Measurements from ENCODE around the gene GLDN.

GLDN gene

GRCh38 chr15:51356983-51357382 is 15.5 kb downstream of the GLDN start:
- H2AFZ ChIP-seq (ENCODE audit: low read depth, low read length) = no peak overlapping the region
- H3K4me2 ChIP-seq (ENCODE audit: low read length, poor library complexity, severe bottlenecking) = no peak overlapping the region
- H3K27ac ChIP-seq (ENCODE audit: low read length, poor library complexity, severe bottlenecking) = no peak overlapping the region
- no peak overlapping the region for H4K91ac ChIP-seq (ENCODE audit: low read length)
- H4K8ac ChIP-seq (ENCODE audit: low read length) = no peak overlapping the region
- no peaks in the 10 kb centered on the region for H3K79me1 ChIP-seq (replicated peaks; ENCODE audit: low read length, poor library complexity, severe bottlenecking)
- no peaks in the 10 kb centered on the region for H3K4me1 ChIP-seq (ENCODE audit: control insufficient read depth, insufficient read depth, low read depth, low read length)
- H2BK12ac ChIP-seq (ENCODE audit: low read length in 2 of 2) = no peak overlapping the region
- no peak overlapping the region for H3K4me3 ChIP-seq (ENCODE audit: insufficient read depth in 1 of 2, low read depth in 1 of 2, low read length in 2 of 2)
- H2BK120ac ChIP-seq (ENCODE audit: low read depth, low read length) = no peak overlapping the region
- no peak overlapping the region for H2BK5ac ChIP-seq (ENCODE audit: low read depth, low read length, poor library complexity, severe bottlenecking)
- peak; percentile 11 for DNase-seq
- no peak overlapping the region for H3K18ac ChIP-seq (ENCODE audit: low read depth in 1 of 2, low read length in 2 of 2)
- no peak overlapping the region for H2AK5ac ChIP-seq (ENCODE audit: low read length, severe bottlenecking)
- peaks cover 0 to 8% of the 10 kb centered on the region in 2 experiments for H3K27me3 ChIP-seq (ENCODE audit: control insufficient read depth in 1 of 2, insufficient read depth in 1 of 2, low read length in 2 of 2)
- H3K36me3 ChIP-seq (ENCODE audit: control insufficient read depth in 1 of 2, insufficient read depth in 2 of 2, low read depth in 1 of 2, low read length in 2 of 2) = no peaks in the 10 kb centered on the region
- H3K9me3 ChIP-seq (ENCODE audit: control insufficient read depth, low read length) = no peaks in the 10 kb centered on the region
- H3K23ac ChIP-seq (ENCODE audit: low read length in 2 of 2) = no peak overlapping the region
- no peak overlapping the region for H3K9ac ChIP-seq (ENCODE audit: low read length)
- no peak overlapping the region for H2BK15ac ChIP-seq (ENCODE audit: low read depth, poor library complexity, severe bottlenecking)
- WGBS = 94% methylated on average over 6 of the region's 6 CpGs
- no peak overlapping the region for H3K14ac ChIP-seq (ENCODE audit: low read length in 2 of 2)
- no peak overlapping the region for H3K4ac ChIP-seq (ENCODE audit: low read depth in 1 of 2, low read length in 2 of 2)

DNA sequence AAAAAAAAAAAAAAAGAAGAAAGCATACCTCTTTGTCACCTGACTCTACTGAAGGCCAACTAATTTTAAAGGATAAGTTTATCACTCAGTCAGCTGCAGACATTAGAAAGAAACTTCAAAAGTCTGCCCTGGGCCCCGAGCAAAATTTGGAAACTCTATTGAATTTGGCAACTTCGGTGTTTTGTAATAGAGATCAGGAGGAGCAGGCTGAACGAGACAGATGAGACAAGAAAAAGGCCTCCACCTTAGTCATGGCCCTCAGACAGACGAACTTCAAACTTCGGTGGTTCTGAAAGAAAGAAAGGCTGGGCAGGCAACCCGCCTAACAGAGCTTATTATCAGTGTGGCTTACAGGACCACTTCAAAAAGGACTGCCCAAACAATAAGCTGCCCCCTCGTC is 18.5 kb downstream of the GLDN start:
- H3K79me1 ChIP-seq (replicated peaks; ENCODE audit: low read length, poor library complexity, severe bottlenecking) = no peaks in the 10 kb centered on the region
- H3K27ac ChIP-seq (ENCODE audit: low read length, poor library complexity, severe bottlenecking) = no peak overlapping the region
- H3K36me3 ChIP-seq (ENCODE audit: control insufficient read depth in 1 of 2, insufficient read depth in 2 of 2, low read depth in 1 of 2, low read length in 2 of 2) = no peaks in the 10 kb centered on the region
- no peak overlapping the region for H2AK5ac ChIP-seq (ENCODE audit: low read length, severe bottlenecking)
- H2BK5ac ChIP-seq (ENCODE audit: low read depth, low read length, poor library complexity, severe bottlenecking) = no peak overlapping the region
- no peaks in the 10 kb centered on the region for H3K27me3 ChIP-seq (ENCODE audit: control insufficient read depth in 1 of 2, insufficient read depth in 1 of 2, low read length in 2 of 2)
- H2BK12ac ChIP-seq (ENCODE audit: low read length in 2 of 2) = no peak overlapping the region
- no peak overlapping the region for H3K14ac ChIP-seq (ENCODE audit: low read length in 2 of 2)
- no peak overlapping the region for H2BK120ac ChIP-seq (ENCODE audit: low read depth, low read length)
- H3K18ac ChIP-seq (ENCODE audit: low read depth in 1 of 2, low read length in 2 of 2) = peak overlapping the region in 1 of 2 experiments; percentile 11
- H3K4ac ChIP-seq (ENCODE audit: low read depth in 1 of 2, low read length in 2 of 2) = no peak overlapping the region
- no peak overlapping the region for H3K4me3 ChIP-seq (ENCODE audit: insufficient read depth in 1 of 2, low read depth in 1 of 2, low read length in 2 of 2)
- H3K23ac ChIP-seq (ENCODE audit: low read length in 2 of 2) = no peak overlapping the region
- WGBS = 86% methylated on average over 7 of the region's 7 CpGs
- peak overlapping the region; percentile 46 for H4K91ac ChIP-seq (ENCODE audit: low read length)
- no peaks in the 10 kb centered on the region for H3K9me3 ChIP-seq (ENCODE audit: control insufficient read depth, low read length)
- H3K4me1 ChIP-seq (ENCODE audit: control insufficient read depth, insufficient read depth, low read depth, low read length) = no peaks in the 10 kb centered on the region
- no peak overlapping the region for H3K4me2 ChIP-seq (ENCODE audit: low read length, poor library complexity, severe bottlenecking)
- no peak overlapping the region for H3K9ac ChIP-seq (ENCODE audit: low read length)
- no peak overlapping the region for H2AFZ ChIP-seq (ENCODE audit: low read depth, low read length)
- no peak for DNase-seq
- no peak overlapping the region for H2BK15ac ChIP-seq (ENCODE audit: low read depth, poor library complexity, severe bottlenecking)
- H4K8ac ChIP-seq (ENCODE audit: low read length) = no peak overlapping the region

DNA sequence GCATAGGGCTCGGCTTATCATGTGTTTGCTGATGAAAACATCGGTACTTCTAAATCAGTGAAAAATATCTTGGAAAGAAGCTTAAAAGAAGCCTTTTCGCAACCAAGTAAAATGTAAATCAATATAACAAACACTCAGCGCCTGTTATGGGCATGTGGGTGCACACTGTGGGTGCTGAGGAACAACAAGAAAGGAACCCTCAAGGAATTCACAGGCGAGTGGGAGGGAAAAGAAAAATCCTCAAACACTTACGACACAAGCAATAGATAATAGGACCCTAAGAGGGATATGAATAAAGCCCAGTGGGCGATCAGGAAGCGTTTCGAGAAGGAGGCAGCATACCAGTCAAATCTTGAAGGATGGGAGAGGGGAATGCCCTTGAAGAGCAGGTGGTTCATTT is 21.9 kb downstream of the GLDN start:
- no peak overlapping the region for H2AFZ ChIP-seq (ENCODE audit: low read depth, low read length)
- no peak overlapping the region for H3K4ac ChIP-seq (ENCODE audit: low read depth in 1 of 2, low read length in 2 of 2)
- no peak overlapping the region for H3K27ac ChIP-seq (ENCODE audit: low read length, poor library complexity, severe bottlenecking)
- no peak overlapping the region for H2BK5ac ChIP-seq (ENCODE audit: low read depth, low read length, poor library complexity, severe bottlenecking)
- no peak overlapping the region for H3K14ac ChIP-seq (ENCODE audit: low read length in 2 of 2)
- no peaks in the 10 kb centered on the region for H3K79me1 ChIP-seq (replicated peaks; ENCODE audit: low read length, poor library complexity, severe bottlenecking)
- no peak overlapping the region for H3K4me3 ChIP-seq (ENCODE audit: insufficient read depth in 1 of 2, low read depth in 1 of 2, low read length in 2 of 2)
- 72% methylated on average over 4 of the region's 9 CpGs for WGBS
- no peak overlapping the region for H3K18ac ChIP-seq (ENCODE audit: low read depth in 1 of 2, low read length in 2 of 2)
- H3K4me2 ChIP-seq (ENCODE audit: low read length, poor library complexity, severe bottlenecking) = no peak overlapping the region
- H2AK5ac ChIP-seq (ENCODE audit: low read length, severe bottlenecking) = no peak overlapping the region
- no peak overlapping the region for H3K23ac ChIP-seq (ENCODE audit: low read length in 2 of 2)
- no peak overlapping the region for H2BK12ac ChIP-seq (ENCODE audit: low read length in 2 of 2)
- H4K91ac ChIP-seq (ENCODE audit: low read length) = no peak overlapping the region
- H3K4me1 ChIP-seq (ENCODE audit: control insufficient read depth, insufficient read depth, low read depth, low read length) = peaks cover 2% of the 10 kb centered on the region
- H2BK15ac ChIP-seq (ENCODE audit: low read depth, poor library complexity, severe bottlenecking) = no peak overlapping the region
- H2BK120ac ChIP-seq (ENCODE audit: low read depth, low read length) = no peak overlapping the region
- no peaks in the 10 kb centered on the region for H3K9me3 ChIP-seq (ENCODE audit: control insufficient read depth, low read length)
- H3K36me3 ChIP-seq (ENCODE audit: control insufficient read depth in 1 of 2, insufficient read depth in 2 of 2, low read depth in 1 of 2, low read length in 2 of 2) = no peaks in the 10 kb centered on the region
- no peak overlapping the region for H4K8ac ChIP-seq (ENCODE audit: low read length)
- H3K27me3 ChIP-seq (ENCODE audit: control insufficient read depth in 1 of 2, insufficient read depth in 1 of 2, low read length in 2 of 2) = no peaks in the 10 kb centered on the region
- no peak for DNase-seq
- H3K9ac ChIP-seq (ENCODE audit: low read length) = no peak overlapping the region

GRCh38 chr15:51365417-51365816 is 24.0 kb downstream of the GLDN start:
- H2AFZ ChIP-seq (ENCODE audit: low read depth, low read length) = no peak overlapping the region
- no peak overlapping the region for H3K9ac ChIP-seq (ENCODE audit: low read length)
- 92% methylated on average over 2 of the region's 6 CpGs for WGBS
- H3K27me3 ChIP-seq (ENCODE audit: control insufficient read depth in 1 of 2, insufficient read depth in 1 of 2, low read length in 2 of 2) = no peaks in the 10 kb centered on the region
- no peaks in the 10 kb centered on the region for H3K79me1 ChIP-seq (replicated peaks; ENCODE audit: low read length, poor library complexity, severe bottlenecking)
- peaks cover 2% of the 10 kb centered on the region for H3K4me1 ChIP-seq (ENCODE audit: control insufficient read depth, insufficient read depth, low read depth, low read length)
- H3K4me3 ChIP-seq (ENCODE audit: insufficient read depth in 1 of 2, low read depth in 1 of 2, low read length in 2 of 2) = no peak overlapping the region
- no peak overlapping the region for H3K4ac ChIP-seq (ENCODE audit: low read depth in 1 of 2, low read length in 2 of 2)
- H3K18ac ChIP-seq (ENCODE audit: low read depth in 1 of 2, low read length in 2 of 2) = no peak overlapping the region
- no peak overlapping the region for H2AK5ac ChIP-seq (ENCODE audit: low read length, severe bottlenecking)
- H2BK5ac ChIP-seq (ENCODE audit: low read depth, low read length, poor library complexity, severe bottlenecking) = no peak overlapping the region
- H3K4me2 ChIP-seq (ENCODE audit: low read length, poor library complexity, severe bottlenecking) = no peak overlapping the region
- no peak overlapping the region for H4K91ac ChIP-seq (ENCODE audit: low read length)
- H2BK15ac ChIP-seq (ENCODE audit: low read depth, poor library complexity, severe bottlenecking) = no peak overlapping the region
- H3K23ac ChIP-seq (ENCODE audit: low read length in 2 of 2) = no peak overlapping the region
- no peak overlapping the region for H2BK120ac ChIP-seq (ENCODE audit: low read depth, low read length)
- no peaks in the 10 kb centered on the region for H3K9me3 ChIP-seq (ENCODE audit: control insufficient read depth, low read length)
- DNase-seq = no peak
- H3K36me3 ChIP-seq (ENCODE audit: control insufficient read depth in 1 of 2, insufficient read depth in 2 of 2, low read depth in 1 of 2, low read length in 2 of 2) = no peaks in the 10 kb centered on the region
- no peak overlapping the region for H3K27ac ChIP-seq (ENCODE audit: low read length, poor library complexity, severe bottlenecking)
- H3K14ac ChIP-seq (ENCODE audit: low read length in 2 of 2) = no peak overlapping the region
- H4K8ac ChIP-seq (ENCODE audit: low read length) = no peak overlapping the region
- H2BK12ac ChIP-seq (ENCODE audit: low read length in 2 of 2) = no peak overlapping the region
